PC-9 (cell line): ENCODE data around the gene OR51B2. TPM values are rescaled to one million over a fixed set of nuclear protein-coding genes. Genes with fewer than 3 reads are reported as not detected.
"Not testable (repeated sequence)": the region's sequence is repeated elsewhere in the genome, so short reads cannot be mapped to it uniquely, and the experiment has no call there.

Experiments
- BruUV-seq: library from RNA; stranded (reverse); fragments of 400-500 nt; replicated peaks from 2 replicates; lab custom pipeline; 2021; lab: Mats Ljungman, UMichigan
- CTCF ChIA-PET: fragments of 300-600 bp; sonication (Branson Sonifier 250); formaldehyde crosslinking; loops from one replicate; lab custom pipeline; 2022; ENCODE audit warnings: antibody characterized with exemption; lab: Charles Lee
- POLR2A ChIA-PET: fragments of 300-600 bp; sonication (Branson Sonifier 250); formaldehyde crosslinking; loops from one replicate; lab custom pipeline; 2022; ENCODE audit warnings: antibody characterized with exemption; ENCODE audit not compliant: unreplicated experiment; lab: Charles Lee
- DNase-seq, 2 experiments: peaks; one replicate each; pipeline versions ENCODE4 v3.0.0 to v3.0.0-alpha.2; 2015 to 2022; ENCODE audit warnings: mixed read lengths in 1 of 2
- H2AFZ ChIP-seq: fragments of 200-600 bp; sonication (generic); 2 replicates; pipeline ENCODE4 v1.8.1; 2017; ENCODE audit warnings: antibody characterized with exemption
- H3F3A ChIP-seq: fragments of 200-600 bp; sonication (generic); 2 replicates; pipeline ENCODE4 v1.8.1; 2017; ENCODE audit warnings: antibody characterized with exemption, mild to moderate bottlenecking, low read depth; ENCODE audit not compliant: insufficient read depth
- H3K27ac ChIP-seq: fragments of 200-600 bp; sonication (generic); 2 replicates; pipeline ENCODE4 v1.6.1; 2016; ENCODE audit warnings: mixed run types
- H3K27me3 ChIP-seq: fragments of 200-600 bp; sonication (generic); 2 replicates; pipeline ENCODE4 v1.6.1; 2016; ENCODE audit warnings: low read depth, mixed run types; ENCODE audit not compliant: insufficient read depth
- H3K36me3 ChIP-seq: fragments of 200-600 bp; sonication (generic); 2 replicates; pipeline ENCODE4 v1.6.1; 2016; ENCODE audit warnings: low read depth, mixed run types
- H3K4me1 ChIP-seq: fragments of 200-600 bp; sonication (generic); replicated peaks from 2 replicates; pipeline ENCODE4 v1.6.1; 2016; ENCODE audit warnings: mixed run types; ENCODE audit not compliant: insufficient read depth
- H3K4me2 ChIP-seq: fragments of 200-600 bp; sonication (generic); 2 replicates; pipeline ENCODE4 v1.6.1; 2017; ENCODE audit warnings: mixed run types
- H3K4me3 ChIP-seq: fragments of 200-600 bp; sonication (generic); 2 replicates; pipeline ENCODE4 v1.6.1; 2016; ENCODE audit warnings: mixed run types
- H3K79me2 ChIP-seq: fragments of 200-600 bp; sonication (generic); 2 replicates; pipeline ENCODE4 v1.6.1; 2017; ENCODE audit warnings: low read depth, mixed run types
- H3K9me2 ChIP-seq: fragments of 200-600 bp; sonication (generic); 2 replicates; pipeline ENCODE4 v1.8.1; 2017; ENCODE audit warnings: mild to moderate bottlenecking; ENCODE audit not compliant: insufficient read depth
- H3K9me3 ChIP-seq: fragments of 200-600 bp; sonication (generic); 2 replicates; pipeline ENCODE4 v1.8.1; 2016; ENCODE audit warnings: low read depth; ENCODE audit not compliant: insufficient read depth
- H4K20me1 ChIP-seq: fragments of 200-600 bp; sonication (generic); 2 replicates; pipeline ENCODE4 v1.8.1; 2017; ENCODE audit not compliant: insufficient read depth
- CTCF ChIP-seq: fragments of 200-600 bp; sonication (generic); conservative IDR thresholded peaks from 2 replicates; pipeline ENCODE4 v1.6.1; 2017; ENCODE audit warnings: mixed run types, antibody characterized with exemption, mild to moderate bottlenecking, moderate library complexity
- EZH2 ChIP-seq: fragments of 200-600 bp; sonication (generic); IDR thresholded peaks from 2 replicates; pipeline ENCODE4 v1.8.0; 2017; ENCODE audit warnings: antibody characterized with exemption, low read depth
- intact Hi-C: fragments of 100-400 bp; cut with micrococcal nuclease; formaldehyde crosslinking; loops from one replicate; pipeline ENCODE4 v1.10.0; 2022; ENCODE audit not compliant: unreplicated experiment
- total RNA-seq: library from RNA; stranded (reverse); gene quantifications from 2 replicates; pipeline ENCODE4 v1.2.3, GENCODE V29; 2021

The OR51B2 gene
- total RNA-seq, 1 experiment from 2014 or later = not detected

- no peak for DNase-seq
- Histone ChIP-seq H3K27ac (no peak overlapping the region), H3K36me3 (no peaks in the 10 kb centered on the region), H4K20me1 (no peaks in the 10 kb centered on the region), H3K9me2 (no peaks in the 10 kb centered on the region), H3K4me2 (no peak overlapping the region), H3K4me1 (no peaks in the 10 kb centered on the region), H3K9me3 (no peaks in the 10 kb centered on the region), H3K27me3 (no peaks in the 10 kb centered on the region), H2AFZ (no peak overlapping the region), H3K4me3 (no peak overlapping the region), H3F3A (no peaks in the 10 kb centered on the region), H3K79me2 (no peaks in the 10 kb centered on the region)
- POLR2A ChIA-PET = no interaction called here
- TF ChIP-seq EZH2 (no peak), CTCF (no peak)
- BruUV-seq = no TSS peak
- CTCF ChIA-PET = no interaction called here
- intact Hi-C loops = no loop called here
Measured at GRCh38 chr11:5336331-5336730, 12.2 kb upstream of the OR51B2 start.

- no peaks in the 10 kb centered on the region for H3K4me1 ChIP-seq
- ChIA-PET POLR2A (no interaction called here), CTCF (no interaction called here)
- no peaks in the 10 kb centered on the region for H3K27me3 ChIP-seq
- no peaks in the 10 kb centered on the region for H3F3A ChIP-seq
- H3K9me2 ChIP-seq = no peaks in the 10 kb centered on the region
- H2AFZ ChIP-seq = no peak overlapping the region
- no peak for TF ChIP-seq CTCF
- TF ChIP-seq EZH2 = no peak
- no peak overlapping the region for H3K4me3 ChIP-seq
- H3K36me3 ChIP-seq = no peaks in the 10 kb centered on the region
- H3K4me2 ChIP-seq = no peak overlapping the region
- no peaks in the 10 kb centered on the region for H3K79me2 ChIP-seq
- H3K27ac ChIP-seq = no peak overlapping the region
- no TSS peak for BruUV-seq
- no peak for DNase-seq
- H3K9me3 ChIP-seq = no peaks in the 10 kb centered on the region
- intact Hi-C loops = no loop called here
- H4K20me1 ChIP-seq = no peaks in the 10 kb centered on the region
Measured at GRCh38 chr11:5335170-5335569, 11.1 kb upstream of the OR51B2 start.

- POLR2A ChIA-PET = no interaction called here
- CTCF ChIA-PET = no interaction called here
Measured at GRCh38 chr11:5317292-5317691, 6.8 kb downstream of the OR51B2 start.

GRCh38 chr11:5313326-5314023 lies 10.6 kb downstream of the OR51B2 start:
- H3K27me3 ChIP-seq, H3K9me2 ChIP-seq, H2AFZ ChIP-seq, BruUV-seq, H3F3A ChIP-seq, intact Hi-C loops, DNase-seq, POLR2A ChIA-PET, H3K4me3 ChIP-seq, H3K9me3 ChIP-seq, CTCF ChIA-PET, H3K4me1 ChIP-seq, H3K27ac ChIP-seq, H3K79me2 ChIP-seq, H3K36me3 ChIP-seq, H4K20me1 ChIP-seq, H3K4me2 ChIP-seq: not testable (repeated sequence)

More at GRCh38 chr11:5317292-5317691, 6.8 kb downstream of the OR51B2 start:
- no peaks in the 10 kb centered on the region for H3K9me3 ChIP-seq
- TF ChIP-seq CTCF (no peak), EZH2 (no peak)
- BruUV-seq = no TSS peak
- H3K36me3 ChIP-seq = no peaks in the 10 kb centered on the region
- no peak overlapping the region for H3K4me2 ChIP-seq
- H2AFZ ChIP-seq = no peak overlapping the region
- H3K79me2 ChIP-seq = no peaks in the 10 kb centered on the region
- H3K9me2 ChIP-seq = no peaks in the 10 kb centered on the region
- no peaks in the 10 kb centered on the region for H3K4me1 ChIP-seq
- DNase-seq = no peak
- H3F3A ChIP-seq = no peaks in the 10 kb centered on the region
- H3K27ac ChIP-seq = no peak overlapping the region
- no peaks in the 10 kb centered on the region for H3K27me3 ChIP-seq
- H4K20me1 ChIP-seq = no peaks in the 10 kb centered on the region
- no peak overlapping the region for H3K4me3 ChIP-seq
- intact Hi-C loops = no loop called here
